ENCODE results near the gene ADGRL1.
A peak's percentile ranks its signal among the peaks of the same experiment; 100 is the strongest.

The ADGRL1 gene

GRCh38 chr19:14114439-14114838 lies 91.5 kb downstream of the ADGRL1 start:
- DNase-seq (ENCODE audit: low spot score) (no peak), ATAC-seq (ENCODE audit: low read depth) (no peak)
- Histone ChIP-seq H3K27me3 (ENCODE audit: insufficient read depth, poor library complexity, severe bottlenecking) (no peaks in the 10 kb centered on the region), H3K4me1 (ENCODE audit: insufficient read depth, poor library complexity, severe bottlenecking) (peaks cover 8% of the 10 kb centered on the region), H3K27ac (ENCODE audit: poor library complexity, severe bottlenecking) (no peak overlapping the region), H3K4me3 (ENCODE audit: severe bottlenecking) (no peak overlapping the region), H3K36me3 (ENCODE audit: low read depth) (no peaks in the 10 kb centered on the region), H3K9me3 (ENCODE audit: severe bottlenecking) (no peaks in the 10 kb centered on the region)
- TF ChIP-seq CTCF (IDR thresholded peaks at IDR 0.05; ENCODE audit: poor library complexity, severe bottlenecking) = no peak

GRCh38 chr19:14113762-14114414 lies 92.1 kb downstream of the ADGRL1 start:
- TF ChIP-seq CTCF (IDR thresholded peaks at IDR 0.05; ENCODE audit: poor library complexity, severe bottlenecking) = no peak
- Histone ChIP-seq H3K36me3 (ENCODE audit: low read depth) (no peaks in the 10 kb centered on the region), H3K4me3 (ENCODE audit: severe bottlenecking) (no peak overlapping the region), H3K9me3 (ENCODE audit: severe bottlenecking) (no peaks in the 10 kb centered on the region), H3K27ac (ENCODE audit: poor library complexity, severe bottlenecking) (no peak overlapping the region), H3K27me3 (ENCODE audit: insufficient read depth, poor library complexity, severe bottlenecking) (no peaks in the 10 kb centered on the region), H3K4me1 (ENCODE audit: insufficient read depth, poor library complexity, severe bottlenecking) (peaks cover 4% of the 10 kb centered on the region)
- no peak for DNase-seq (ENCODE audit: low spot score)
- ATAC-seq (ENCODE audit: low read depth) = no peak

GRCh38 chr19:14112809-14113385 lies 93.1 kb downstream of the ADGRL1 start:
- peak overlapping the region; percentile 15 for H3K27ac ChIP-seq (ENCODE audit: poor library complexity, severe bottlenecking)
- TF ChIP-seq CTCF (IDR thresholded peaks at IDR 0.05; ENCODE audit: poor library complexity, severe bottlenecking) = no peak
- H3K4me3 ChIP-seq (ENCODE audit: severe bottlenecking) = no peak overlapping the region
- no peaks in the 10 kb centered on the region for H3K36me3 ChIP-seq (ENCODE audit: low read depth)
- DNase-seq (ENCODE audit: low spot score) (no peak), ATAC-seq (ENCODE audit: low read depth) (no peak)
- H3K4me1 ChIP-seq (ENCODE audit: insufficient read depth, poor library complexity, severe bottlenecking) = no peaks in the 10 kb centered on the region
- no peaks in the 10 kb centered on the region for H3K27me3 ChIP-seq (ENCODE audit: insufficient read depth, poor library complexity, severe bottlenecking)
- no peaks in the 10 kb centered on the region for H3K9me3 ChIP-seq (ENCODE audit: severe bottlenecking)

- peak overlapping the region; percentile 15 for H3K27ac ChIP-seq (ENCODE audit: poor library complexity, severe bottlenecking)
- H3K4me3 ChIP-seq (ENCODE audit: severe bottlenecking) = no peak overlapping the region
- H3K9me3 ChIP-seq (ENCODE audit: severe bottlenecking) = no peaks in the 10 kb centered on the region
- ATAC-seq (ENCODE audit: low read depth) (peak; percentile 30; the same call in 2 of the 3 replicates), DNase-seq (ENCODE audit: low spot score) (no peak)
- H3K27me3 ChIP-seq (ENCODE audit: insufficient read depth, poor library complexity, severe bottlenecking) = no peaks in the 10 kb centered on the region
- TF ChIP-seq CTCF (IDR thresholded peaks at IDR 0.05; ENCODE audit: poor library complexity, severe bottlenecking) = no peak
- H3K4me1 ChIP-seq (ENCODE audit: insufficient read depth, poor library complexity, severe bottlenecking) = no peaks in the 10 kb centered on the region
- no peaks in the 10 kb centered on the region for H3K36me3 ChIP-seq (ENCODE audit: low read depth)
These were observed 93.7 kb downstream of the ADGRL1 start for GRCh38 chr19:14112051-14112808.
